SK-N-SH treated with all-trans-retinoic acid at 6 μM for 48 hours (cell line): ENCODE results near the gene PLAGL2.
A peak's percentile ranks its signal among the peaks of the same experiment; 100 is the strongest.

Source experiments
- ATAC-seq: fragments of 200-7000 bp; cut with Tn5 transposase; 3 replicates; pipeline ENCODE4 v1.9.1; 2020; ENCODE audit warnings: mild to moderate bottlenecking, moderate library complexity
- BACH2 ChIP-seq: fragments of 250-450 bp; sonication (Bioruptor Pico); IDR thresholded peaks from 2 replicates; pipeline ENCODE4 v1.9.0; 2021; ENCODE audit warnings: mild to moderate bottlenecking, borderline replicate concordance
- CREB5 ChIP-seq: fragments of 250-450 bp; sonication (Bioruptor Pico); IDR thresholded peaks from 2 replicates; pipeline ENCODE4 v1.5.1; 2020; ENCODE audit warnings: low read depth, mild to moderate bottlenecking, moderate library complexity
- CSDC2 ChIP-seq: fragments of 250-450 bp; sonication (Bioruptor Pico); IDR thresholded peaks from 2 replicates; pipeline ENCODE4 v1.5.0; 2020; ENCODE audit warnings: mild to moderate bottlenecking, moderate library complexity
- ESRRG ChIP-seq: fragments of 250-450 bp; sonication (Bioruptor Pico); IDR thresholded peaks from 2 replicates; pipeline ENCODE4 v1.6.1; 2021; ENCODE audit warnings: mild to moderate bottlenecking
- GLIS3 ChIP-seq: fragments of 250-450 bp; sonication (Bioruptor Pico); IDR thresholded peaks from 2 replicates; pipeline ENCODE4 v1.5.0; 2020; ENCODE audit warnings: mild to moderate bottlenecking, moderate library complexity
- ISL1 ChIP-seq: fragments of 250-450 bp; sonication (Bioruptor Pico); IDR thresholded peaks from 2 replicates; pipeline ENCODE4 v2.1.2; 2022; ENCODE audit warnings: mild to moderate bottlenecking, moderate library complexity
- PPARA ChIP-seq: fragments of 250-450 bp; sonication (Bioruptor Pico); IDR thresholded peaks from 2 replicates; pipeline ENCODE4 v1.5.0; 2020; ENCODE audit warnings: mild to moderate bottlenecking, borderline replicate concordance
- RARB ChIP-seq: fragments of 250-450 bp; sonication (Bioruptor Pico); IDR thresholded peaks from 2 replicates; pipeline ENCODE4 v1.8.0; 2021; ENCODE audit warnings: mild to moderate bottlenecking, moderate library complexity
- TCF4 ChIP-seq: fragments of 250-450 bp; sonication (Bioruptor Pico); IDR thresholded peaks from 2 replicates; pipeline ENCODE4 v1.8.0; 2021; ENCODE audit warnings: mild to moderate bottlenecking, moderate library complexity, borderline replicate concordance
- TOX ChIP-seq: fragments of 250-450 bp; sonication (Bioruptor Pico); IDR thresholded peaks from 2 replicates; pipeline ENCODE4 v1.8.0; 2021; ENCODE audit warnings: mild to moderate bottlenecking, moderate library complexity, borderline replicate concordance
- ZC3H10 ChIP-seq: fragments of 250-450 bp; sonication (Bioruptor Pico); IDR thresholded peaks from 2 replicates; pipeline ENCODE4 v1.5.1; 2021; ENCODE audit warnings: mild to moderate bottlenecking, moderate library complexity
- ZFP3 ChIP-seq: fragments of 250-450 bp; sonication (Bioruptor Pico); IDR thresholded peaks from 2 replicates; pipeline ENCODE4 v1.5.0; 2020; ENCODE audit warnings: mild to moderate bottlenecking, moderate library complexity
- ZFP30 ChIP-seq: fragments of 450-650 bp; formaldehyde crosslinking; IDR thresholded peaks from 2 replicates; pipeline ENCODE4 v1.5.0; 2022; ENCODE audit warnings: mild to moderate bottlenecking, moderate library complexity
- ZNF565 ChIP-seq: fragments of 450-650 bp; formaldehyde crosslinking; conservative IDR thresholded peaks from 2 replicates; pipeline ENCODE4 v1.5.0; 2020; ENCODE audit warnings: low read depth, mild to moderate bottlenecking, moderate library complexity
- ZNF70 ChIP-seq: fragments of 450-650 bp; formaldehyde crosslinking; IDR thresholded peaks from 2 replicates; pipeline ENCODE4 v1.5.0; 2020; ENCODE audit warnings: mild to moderate bottlenecking, moderate library complexity
- ZNF8 ChIP-seq: fragments of 450-650 bp; formaldehyde crosslinking; IDR thresholded peaks from 2 replicates; pipeline ENCODE4 v1.5.0; 2020; ENCODE audit warnings: mild to moderate bottlenecking, moderate library complexity
- TF ChIP-seq, protein P1 (sequence below): fragments of 250-450 bp; sonication (Bioruptor Pico); IDR thresholded peaks from 2 replicates; pipeline ENCODE4 v1.5.0; 2020; ENCODE audit warnings: mild to moderate bottlenecking, moderate library complexity
- TF ChIP-seq, protein P2 (sequence below): fragments of 250-450 bp; sonication (Bioruptor Pico); IDR thresholded peaks from 2 replicates; pipeline ENCODE4 v1.5.1; 2021; ENCODE audit warnings: mild to moderate bottlenecking, moderate library complexity

The PLAGL2 gene

DNA sequence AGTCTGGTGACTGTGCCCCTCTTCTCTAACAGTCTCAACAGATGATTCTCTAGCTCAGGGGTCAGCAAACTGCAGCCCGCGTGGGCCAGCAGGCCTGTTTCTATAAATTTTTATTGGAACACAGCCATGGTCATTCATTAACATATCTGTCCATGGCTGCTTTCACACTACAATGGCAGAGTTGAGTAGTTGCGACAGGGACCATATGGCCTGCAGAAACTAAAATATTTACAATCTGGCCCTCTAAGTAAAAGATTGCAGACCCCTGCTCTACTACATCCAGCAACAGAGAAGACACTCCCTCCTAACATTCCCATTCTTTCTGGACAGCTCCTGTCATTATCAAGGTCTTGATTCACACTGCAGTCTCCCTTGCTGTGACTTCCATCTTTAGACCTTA is 45.2 kb downstream of the PLAGL2 start:
- TF ChIP-seq TCF4 (CRISPR knock-in tag) = peak; percentile 33; the same call in 1 of the 2 replicates
- TF ChIP-seq ZNF565 = no peak
- TF ChIP-seq, protein P1, sequence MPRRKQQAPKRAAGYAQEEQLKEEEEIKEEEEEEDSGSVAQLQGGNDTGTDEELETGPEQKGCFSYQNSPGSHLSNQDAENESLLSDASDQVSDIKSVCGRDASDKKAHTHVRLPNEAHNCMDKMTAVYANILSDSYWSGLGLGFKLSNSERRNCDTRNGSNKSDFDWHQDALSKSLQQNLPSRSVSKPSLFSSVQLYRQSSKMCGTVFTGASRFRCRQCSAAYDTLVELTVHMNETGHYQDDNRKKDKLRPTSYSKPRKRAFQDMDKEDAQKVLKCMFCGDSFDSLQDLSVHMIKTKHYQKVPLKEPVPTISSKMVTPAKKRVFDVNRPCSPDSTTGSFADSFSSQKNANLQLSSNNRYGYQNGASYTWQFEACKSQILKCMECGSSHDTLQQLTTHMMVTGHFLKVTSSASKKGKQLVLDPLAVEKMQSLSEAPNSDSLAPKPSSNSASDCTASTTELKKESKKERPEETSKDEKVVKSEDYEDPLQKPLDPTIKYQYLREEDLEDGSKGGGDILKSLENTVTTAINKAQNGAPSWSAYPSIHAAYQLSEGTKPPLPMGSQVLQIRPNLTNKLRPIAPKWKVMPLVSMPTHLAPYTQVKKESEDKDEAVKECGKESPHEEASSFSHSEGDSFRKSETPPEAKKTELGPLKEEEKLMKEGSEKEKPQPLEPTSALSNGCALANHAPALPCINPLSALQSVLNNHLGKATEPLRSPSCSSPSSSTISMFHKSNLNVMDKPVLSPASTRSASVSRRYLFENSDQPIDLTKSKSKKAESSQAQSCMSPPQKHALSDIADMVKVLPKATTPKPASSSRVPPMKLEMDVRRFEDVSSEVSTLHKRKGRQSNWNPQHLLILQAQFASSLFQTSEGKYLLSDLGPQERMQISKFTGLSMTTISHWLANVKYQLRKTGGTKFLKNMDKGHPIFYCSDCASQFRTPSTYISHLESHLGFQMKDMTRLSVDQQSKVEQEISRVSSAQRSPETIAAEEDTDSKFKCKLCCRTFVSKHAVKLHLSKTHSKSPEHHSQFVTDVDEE (CRISPR knock-in tag) = 0 out of 2 replicates have a peak, but pooled peaks have one; percentile 13
- ATAC-seq = no peak

- no peak for ATAC-seq
- TF ChIP-seq ZNF565 (no peak), TOX (no peak), PPARA (no peak), BACH2 (CRISPR knock-in tag) (no peak), ZFP30 (CRISPR knock-in tag) (no peak)
- TF ChIP-seq, protein P2, sequence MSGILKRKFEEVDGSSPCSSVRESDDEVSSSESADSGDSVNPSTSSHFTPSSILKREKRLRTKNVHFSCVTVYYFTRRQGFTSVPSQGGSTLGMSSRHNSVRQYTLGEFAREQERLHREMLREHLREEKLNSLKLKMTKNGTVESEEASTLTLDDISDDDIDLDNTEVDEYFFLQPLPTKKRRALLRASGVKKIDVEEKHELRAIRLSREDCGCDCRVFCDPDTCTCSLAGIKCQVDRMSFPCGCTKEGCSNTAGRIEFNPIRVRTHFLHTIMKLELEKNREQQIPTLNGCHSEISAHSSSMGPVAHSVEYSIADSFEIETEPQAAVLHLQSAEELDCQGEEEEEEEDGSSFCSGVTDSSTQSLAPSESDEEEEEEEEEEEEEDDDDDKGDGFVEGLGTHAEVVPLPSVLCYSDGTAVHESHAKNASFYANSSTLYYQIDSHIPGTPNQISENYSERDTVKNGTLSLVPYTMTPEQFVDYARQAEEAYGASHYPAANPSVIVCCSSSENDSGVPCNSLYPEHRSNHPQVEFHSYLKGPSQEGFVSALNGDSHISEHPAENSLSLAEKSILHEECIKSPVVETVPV (CRISPR knock-in tag) = no peak
These were observed 47.2 kb downstream of the PLAGL2 start for GRCh38 chr20:32160341-32160740.

- TF ChIP-seq ZC3H10 (CRISPR knock-in tag) = no peak
- no peak for TF ChIP-seq ZFP3
- TF ChIP-seq PPARA = no peak
- TF ChIP-seq ISL1 = no peak
- TF ChIP-seq BACH2 (CRISPR knock-in tag) = no peak
- TF ChIP-seq ESRRG (CRISPR knock-in tag) = no peak
- no peak for TF ChIP-seq ZNF70 (CRISPR knock-in tag)
- TF ChIP-seq CREB5 (CRISPR knock-in tag) = no peak
- no peak for TF ChIP-seq GLIS3 (CRISPR knock-in tag)
- no peak for ATAC-seq
These were observed 47.7 kb downstream of the PLAGL2 start for GRCh38 chr20:32159766-32160221.

- ATAC-seq = no peak
These were observed 48.4 kb downstream of the PLAGL2 start for GRCh38 chr20:32158943-32159660.

More at GRCh38 chr20:32158943-32159660, 48.4 kb downstream of the PLAGL2 start:
- TF ChIP-seq ESRRG (CRISPR knock-in tag) (no peak), PPARA (no peak), ISL1 (no peak), CREB5 (CRISPR knock-in tag) (no peak), RARB (CRISPR knock-in tag) (no peak), GLIS3 (CRISPR knock-in tag) (no peak), CSDC2 (CRISPR knock-in tag) (no peak), BACH2 (CRISPR knock-in tag) (no peak), ZC3H10 (CRISPR knock-in tag) (no peak), ZNF8 (CRISPR knock-in tag) (no peak)
- TF ChIP-seq, protein P2 (CRISPR knock-in tag) = no peak
- TF ChIP-seq, protein P1 (CRISPR knock-in tag) = no peak
